GM18499 (cell line): ENCODE results near the gene AATK.

ENCODE experiments used
- ATAC-seq: cut with Tn5 transposase; IDR thresholded peaks from one replicate; pipeline ENCODE4 v1.9.1; 2021; ENCODE audit warnings: moderate number of reproducible peaks; ENCODE audit not compliant: insufficient read depth, unreplicated experiment

The AATK gene

DNA sequence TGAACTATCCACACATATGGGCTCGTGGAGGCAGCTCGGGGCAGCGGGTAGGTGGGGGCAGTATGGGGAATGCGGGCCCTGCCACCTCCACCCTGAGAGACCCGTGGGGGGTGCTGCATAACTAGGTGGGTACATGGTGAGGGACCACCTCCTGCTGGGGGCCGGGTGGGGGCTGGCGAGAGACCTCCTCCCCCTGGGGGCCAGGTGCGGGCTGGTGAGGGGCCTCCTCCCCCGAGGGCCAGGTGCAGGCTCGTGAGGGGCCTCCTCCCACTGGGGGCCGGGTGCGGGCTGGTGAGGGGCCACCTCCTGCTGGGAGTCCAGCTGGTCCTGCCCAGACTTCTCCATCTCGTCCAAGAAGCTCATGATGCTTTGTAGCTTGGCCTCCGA is 31.4 kb upstream of the AATK start:
- no peak for ATAC-seq

DNA sequence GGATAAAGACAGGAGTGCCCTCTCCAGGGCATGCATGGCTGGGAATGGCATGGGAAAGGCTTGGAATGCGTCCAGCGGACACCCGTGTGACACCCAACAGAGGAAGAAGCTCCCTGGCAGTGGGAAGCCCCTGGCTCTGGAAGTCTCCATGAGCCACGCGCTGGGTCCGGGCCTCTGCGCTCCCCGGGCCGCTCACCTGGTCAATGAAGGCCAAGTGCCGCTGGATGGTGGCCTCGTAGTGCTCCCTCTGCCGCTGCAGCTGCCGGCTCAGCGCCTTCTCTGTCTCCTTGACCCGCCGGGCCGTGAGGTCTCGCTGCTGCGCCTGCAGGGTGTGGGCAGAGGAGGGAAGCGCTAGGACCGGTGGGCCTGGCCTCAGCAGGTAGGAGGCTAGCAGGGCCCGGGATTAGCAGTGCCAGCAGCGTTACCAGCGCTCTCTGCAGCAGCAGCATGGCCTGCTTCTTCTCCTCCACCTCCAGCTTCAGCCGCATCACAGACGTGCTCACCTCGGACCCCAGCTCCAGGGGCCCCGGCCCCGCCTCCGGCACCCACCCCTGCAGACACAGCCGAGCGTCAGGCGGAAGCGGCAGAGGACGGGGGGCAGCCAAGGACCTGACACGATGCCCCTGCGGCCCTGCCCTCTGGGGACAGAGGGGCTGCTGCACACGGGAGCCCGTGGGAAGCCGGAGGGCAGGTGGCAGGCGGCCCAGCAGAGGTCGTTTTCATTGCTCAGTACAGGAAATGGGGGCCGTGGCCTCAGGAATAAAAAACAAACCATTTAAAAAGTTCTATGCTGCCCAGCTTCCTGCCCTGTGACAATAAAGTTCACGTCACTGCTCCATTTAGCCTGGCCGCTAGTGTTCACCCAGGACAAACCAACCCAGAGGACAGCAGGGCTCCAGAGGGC is 30.7 kb upstream of the AATK start:
- ATAC-seq: no peak

DNA sequence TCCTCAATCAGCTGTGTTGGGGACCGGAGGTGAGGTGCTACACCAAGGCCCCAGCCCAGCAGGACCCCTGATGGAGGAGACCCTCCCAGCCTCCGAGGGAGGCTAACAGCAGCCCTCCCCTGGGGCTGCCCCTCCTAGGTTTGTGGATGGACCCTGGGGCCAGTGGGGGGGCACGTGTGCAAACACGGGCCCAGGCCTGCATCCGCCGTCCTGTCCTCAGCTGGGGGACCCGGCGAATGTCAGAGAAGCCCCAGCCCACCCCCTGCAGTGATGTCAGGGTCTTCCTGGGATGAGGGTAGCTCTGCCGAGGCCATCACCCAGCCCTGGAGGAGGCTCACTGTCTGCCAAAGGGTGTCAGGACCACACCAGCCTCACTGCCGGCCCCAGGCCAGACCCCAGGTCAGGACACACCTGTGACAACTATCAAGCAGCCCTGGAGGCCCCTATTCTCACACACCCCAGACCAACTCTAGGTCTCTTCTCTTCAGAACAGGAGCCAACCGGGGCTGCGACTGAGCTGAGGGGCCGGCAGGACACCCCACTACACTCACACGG is 30.0 kb upstream of the AATK start:
- ATAC-seq: no peak

DNA sequence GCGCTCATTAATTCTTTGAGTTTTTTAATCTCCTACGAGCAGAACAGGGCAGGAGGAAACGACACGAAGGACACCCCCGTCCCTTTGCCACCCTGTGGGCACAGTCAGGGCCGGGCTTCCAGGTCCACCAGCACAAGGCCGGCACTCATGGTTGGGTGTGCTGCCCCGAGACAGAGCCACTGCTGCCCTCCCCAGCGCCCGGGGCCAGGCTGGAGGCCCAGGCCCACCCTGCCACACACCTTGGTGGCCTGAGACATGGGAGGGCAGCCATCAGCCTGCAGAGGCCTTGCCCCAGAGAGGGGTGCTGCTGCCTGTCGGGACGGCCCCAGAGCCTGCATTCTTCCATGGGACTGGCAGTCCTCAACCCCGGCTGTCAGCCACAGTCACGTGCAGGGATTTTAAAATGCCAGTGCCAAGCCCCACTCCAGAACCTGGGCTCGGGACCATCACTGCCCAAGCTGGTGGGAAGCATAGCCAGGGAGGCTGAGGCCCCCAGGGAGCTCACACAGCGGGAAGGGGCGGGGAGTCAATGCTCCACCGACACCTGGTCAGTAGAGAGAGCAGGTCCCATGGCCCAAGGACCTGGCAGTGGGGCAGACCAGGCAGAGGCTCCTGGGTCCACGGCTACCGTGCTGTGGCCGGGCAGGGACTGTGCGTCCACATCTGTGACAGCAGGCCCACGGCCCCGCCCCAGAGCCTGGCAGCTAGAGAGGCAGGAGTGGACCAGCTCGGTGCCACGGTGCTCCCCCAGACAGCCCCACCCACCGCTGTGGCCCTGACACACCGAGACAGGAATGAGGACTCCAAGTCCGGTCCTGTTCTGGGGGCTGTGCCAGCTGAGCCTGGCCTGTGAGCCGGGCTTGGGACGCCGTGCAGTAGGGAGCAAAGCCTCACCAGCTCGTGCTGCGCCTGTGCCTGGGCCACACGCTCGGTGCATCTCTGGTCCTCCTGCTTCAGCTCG is 29.2 kb upstream of the AATK start:
- ATAC-seq: no peak

DNA sequence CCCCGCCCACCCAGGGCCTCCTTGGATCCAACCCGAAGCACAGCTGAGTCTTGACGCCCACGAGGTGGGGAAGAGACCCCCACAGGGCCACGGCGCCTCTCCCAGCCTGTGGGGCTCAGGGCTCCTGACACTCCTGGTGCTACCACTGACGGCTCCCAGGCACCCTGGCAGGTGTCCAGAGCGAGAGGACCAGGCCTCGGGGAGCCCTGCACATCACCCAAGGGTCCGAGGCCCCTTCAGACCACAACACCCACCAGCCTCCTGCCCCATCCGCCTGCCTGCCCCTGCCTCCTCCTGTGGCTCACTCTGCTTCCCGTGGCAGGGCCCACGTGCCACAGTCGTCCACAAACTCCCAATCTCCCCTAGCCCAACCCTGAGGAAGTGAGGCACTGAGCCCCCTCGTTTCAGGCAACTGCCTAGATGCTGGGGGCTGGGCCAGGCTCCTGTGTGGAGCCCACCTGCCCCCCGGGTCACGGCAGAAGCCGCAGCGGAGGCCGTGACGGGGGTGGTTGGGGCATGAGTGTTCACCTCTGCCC is 28.3 kb upstream of the AATK start:
- ATAC-seq: no peak

DNA sequence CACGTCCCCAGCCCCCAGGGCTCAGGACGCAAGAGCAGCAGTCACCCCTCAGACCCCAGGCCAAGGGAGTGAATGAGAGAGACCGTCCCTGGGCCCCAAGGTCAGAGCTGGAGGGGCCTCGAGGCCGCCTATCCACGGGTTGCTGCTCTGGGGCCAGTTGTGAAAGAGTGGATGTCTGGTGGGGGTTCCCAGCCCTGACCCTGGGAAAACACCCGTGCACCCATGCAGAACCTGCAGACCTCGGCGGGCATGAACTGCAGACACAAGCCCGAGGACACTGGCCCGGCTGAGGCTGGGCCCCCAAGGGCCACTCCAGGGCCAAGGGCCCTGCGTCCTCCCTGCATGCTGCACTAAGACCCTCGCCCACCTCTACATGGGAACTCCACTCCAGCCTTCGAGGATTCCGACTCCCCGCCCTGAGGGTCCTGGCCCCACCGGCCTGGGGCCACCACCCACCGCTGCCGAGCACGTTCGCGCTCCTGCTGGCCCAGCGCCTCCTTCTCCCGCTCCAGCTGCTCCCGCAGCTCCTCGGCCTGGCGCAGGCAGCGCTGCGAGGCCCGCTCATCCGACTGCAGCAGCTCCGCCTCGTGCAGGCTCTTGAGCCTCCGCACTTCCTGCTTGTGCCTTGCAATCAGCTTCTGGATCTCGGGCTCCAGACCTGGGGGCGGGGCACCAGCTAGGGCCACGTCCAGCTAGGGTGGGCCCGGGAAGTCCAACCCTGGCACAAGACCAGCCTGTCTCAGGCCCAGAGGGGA is 27.6 kb upstream of the AATK start:
- no peak for ATAC-seq

DNA sequence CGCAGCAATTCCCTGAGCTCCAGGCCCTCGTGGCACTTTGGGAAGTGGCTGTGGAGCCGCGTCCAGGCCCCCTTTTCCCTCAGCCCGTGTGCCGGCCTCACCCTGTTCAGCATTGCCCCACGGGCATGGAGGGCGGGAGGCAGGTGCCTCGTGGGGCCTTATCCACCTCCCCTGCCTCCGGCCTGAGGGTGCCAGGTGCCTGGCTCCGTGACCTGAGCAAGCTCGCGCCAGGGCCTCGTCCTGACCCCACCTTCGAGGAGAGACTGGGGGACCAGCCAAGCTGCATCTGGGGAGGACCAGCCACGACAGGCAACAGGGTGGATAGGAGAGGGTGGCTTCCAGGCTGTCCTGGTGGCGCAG is 27.0 kb upstream of the AATK start:
- ATAC-seq: no peak

DNA sequence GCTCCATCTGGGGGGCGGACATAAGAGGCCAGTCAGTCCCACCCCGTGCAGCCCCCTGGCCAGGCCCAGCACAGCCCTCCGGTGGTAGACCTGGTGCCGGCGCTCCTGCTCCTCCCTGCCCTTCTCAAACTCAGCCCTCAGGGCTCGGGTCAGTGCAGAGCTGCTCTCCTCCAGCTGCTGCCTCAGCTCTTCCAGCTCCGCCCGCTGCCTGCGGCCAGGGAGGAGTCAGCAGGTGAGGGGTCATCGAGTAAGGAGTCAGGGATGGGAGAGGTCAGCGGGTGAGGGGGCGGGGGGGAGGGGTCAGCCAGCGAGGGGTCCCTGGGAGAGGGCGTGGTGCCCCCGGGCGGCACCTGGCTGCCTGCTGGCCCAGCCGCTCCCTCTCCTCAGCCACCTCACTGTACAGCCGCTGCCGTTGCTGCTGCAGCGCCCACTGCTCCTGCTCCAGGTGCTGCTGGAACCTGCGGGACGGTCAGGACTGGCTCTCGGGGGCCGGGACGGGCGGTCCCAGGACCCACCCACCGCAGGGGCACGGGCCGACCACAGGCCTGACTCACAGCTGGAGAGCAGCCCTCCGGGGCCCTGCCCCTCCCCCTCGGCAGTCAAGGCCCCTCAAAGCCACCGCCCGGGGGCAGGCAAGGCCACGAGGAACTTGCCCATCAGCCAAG is 26.5 kb upstream of the AATK start:
- no peak for ATAC-seq

DNA sequence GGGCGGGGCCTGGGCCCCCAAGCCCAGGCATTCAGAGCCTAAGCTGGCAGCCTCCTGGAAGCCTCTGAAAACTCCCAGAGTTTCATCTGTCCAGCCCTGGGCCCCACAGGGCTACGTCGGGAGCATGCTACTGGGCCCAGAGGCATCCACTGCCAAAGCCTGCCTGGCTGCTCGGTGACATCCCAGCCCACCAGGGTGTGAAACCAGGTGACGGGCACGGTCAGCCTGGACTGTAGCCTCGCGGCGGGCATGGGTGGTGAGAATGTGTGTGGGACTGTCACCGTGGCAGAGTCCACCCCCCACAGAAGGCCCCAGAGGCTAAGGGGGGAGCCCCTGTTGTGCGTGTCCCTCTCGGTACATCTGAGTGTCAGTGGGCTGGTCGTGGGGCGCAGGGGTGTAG is 25.6 kb upstream of the AATK start:
- no peak for ATAC-seq

DNA sequence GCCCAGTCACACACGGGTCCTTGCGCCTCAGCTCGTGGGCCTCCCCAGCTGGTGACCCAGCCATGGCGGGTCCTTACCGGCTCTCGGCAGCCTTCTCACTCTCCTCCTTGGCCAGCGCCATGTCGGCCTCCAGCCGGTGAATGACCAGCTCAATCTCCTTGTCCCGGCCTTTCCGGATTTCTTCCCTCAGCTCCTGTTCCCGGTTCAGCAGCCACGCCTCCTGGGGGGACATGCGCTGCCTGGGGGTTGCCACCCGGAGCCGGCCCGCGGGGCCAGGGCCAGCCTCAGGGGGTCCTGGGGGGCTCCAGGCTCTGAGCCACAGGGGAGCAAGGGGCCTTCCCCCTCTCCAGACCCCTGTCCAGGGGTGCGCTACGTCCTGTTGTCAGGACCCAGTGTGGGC is 25.1 kb upstream of the AATK start:
- no peak for ATAC-seq

DNA sequence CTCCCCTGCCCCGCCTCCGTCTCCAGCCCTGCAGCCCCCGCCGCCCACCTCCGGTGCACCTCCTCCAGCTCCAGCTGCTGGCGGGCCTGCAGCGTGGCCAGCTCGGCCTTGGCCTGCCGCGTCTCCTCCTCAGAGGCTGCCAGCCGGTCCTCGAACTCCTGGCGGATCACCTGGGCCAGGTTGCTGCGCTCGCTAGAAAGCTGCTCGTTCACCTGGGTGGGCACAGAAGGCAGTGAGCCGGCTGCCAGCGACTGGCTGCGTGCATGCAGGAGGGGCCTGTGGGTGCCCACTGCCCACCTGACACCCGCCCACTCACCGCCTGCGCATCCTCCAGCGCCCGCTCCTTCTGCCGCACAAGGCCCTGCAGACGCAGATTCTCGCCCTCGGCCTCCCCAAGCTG is 24.6 kb upstream of the AATK start:
- no peak for ATAC-seq

DNA sequence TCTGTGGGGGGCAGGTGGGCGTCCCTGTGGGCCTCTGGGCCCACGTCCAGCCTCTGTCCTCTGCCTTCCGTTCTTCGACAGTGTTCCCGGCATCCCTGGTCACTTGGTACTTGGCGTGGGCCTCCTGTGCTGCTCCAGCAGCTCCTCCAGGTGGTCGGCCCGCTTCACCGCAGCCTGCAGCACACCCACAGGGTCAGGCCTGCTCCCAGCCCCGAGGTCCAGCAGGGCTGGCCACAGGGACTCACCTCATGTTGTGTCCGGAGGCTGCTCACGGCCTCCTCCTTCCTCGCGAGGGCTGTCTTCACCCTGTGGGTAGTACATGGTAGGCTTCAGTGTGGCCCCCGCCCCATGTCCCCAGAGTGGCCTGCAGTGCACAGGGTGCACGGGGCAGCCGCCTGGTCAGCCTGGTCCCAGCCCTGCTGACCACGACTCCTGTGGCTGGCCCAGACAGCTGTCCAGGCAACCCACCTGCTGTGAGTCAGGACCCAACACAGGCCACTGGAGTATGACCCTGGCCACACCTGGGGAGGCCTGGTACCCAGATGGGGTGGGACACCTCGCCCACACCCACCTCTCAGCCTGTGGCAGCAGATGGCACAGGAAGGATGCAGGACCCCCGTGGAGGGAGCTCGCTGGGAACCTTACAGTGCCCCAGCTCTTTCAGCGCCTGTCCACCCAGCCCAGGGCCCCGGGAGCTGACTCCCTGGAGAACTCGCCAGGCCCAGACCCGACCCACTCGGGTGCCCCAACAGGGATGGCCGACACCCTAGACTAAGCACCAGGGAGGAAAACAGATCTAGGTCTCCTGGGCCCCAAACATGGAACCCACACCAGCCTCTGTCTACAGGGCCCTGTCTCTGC is 23.9 kb upstream of the AATK start:
- ATAC-seq: no peak

DNA sequence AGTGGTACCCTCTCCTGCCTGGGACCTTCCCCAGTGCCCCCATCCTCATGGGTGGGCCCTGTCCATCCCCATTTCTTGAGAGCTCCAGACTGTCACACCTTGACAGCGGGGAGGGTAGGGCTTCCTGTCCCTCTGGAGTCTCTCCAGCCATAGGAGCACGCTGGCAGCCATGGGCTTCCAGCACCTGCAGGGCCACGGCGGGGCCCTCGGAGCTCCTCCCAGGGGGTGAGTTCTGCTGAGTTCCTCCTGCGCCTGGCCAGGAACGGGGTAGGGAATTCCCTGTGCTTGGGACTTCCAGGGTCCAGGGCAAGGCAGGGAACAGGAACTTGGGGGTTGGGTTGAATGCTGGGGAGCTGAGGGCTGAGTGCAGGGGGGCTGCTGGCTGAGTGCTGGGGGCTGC is 23.0 kb upstream of the AATK start:
- no peak for ATAC-seq

DNA sequence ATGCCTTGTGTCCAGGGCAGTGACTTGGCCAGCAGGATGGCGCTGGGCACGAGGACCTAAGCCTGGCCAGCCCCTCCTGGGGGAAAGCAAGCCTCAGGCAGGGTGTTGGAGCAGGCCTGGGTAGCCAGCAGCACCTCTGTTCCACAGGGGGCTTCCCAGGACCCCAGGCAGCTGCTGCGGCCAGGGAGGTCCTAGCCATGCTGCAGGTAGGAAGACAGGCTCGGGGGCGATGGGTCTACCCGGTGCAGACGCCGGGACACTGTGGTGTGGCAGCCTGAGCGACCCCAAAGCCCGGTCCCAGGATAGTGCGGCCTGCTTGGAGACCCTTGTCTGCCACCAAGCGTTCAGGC is 22.4 kb upstream of the AATK start:
- ATAC-seq: no peak

DNA sequence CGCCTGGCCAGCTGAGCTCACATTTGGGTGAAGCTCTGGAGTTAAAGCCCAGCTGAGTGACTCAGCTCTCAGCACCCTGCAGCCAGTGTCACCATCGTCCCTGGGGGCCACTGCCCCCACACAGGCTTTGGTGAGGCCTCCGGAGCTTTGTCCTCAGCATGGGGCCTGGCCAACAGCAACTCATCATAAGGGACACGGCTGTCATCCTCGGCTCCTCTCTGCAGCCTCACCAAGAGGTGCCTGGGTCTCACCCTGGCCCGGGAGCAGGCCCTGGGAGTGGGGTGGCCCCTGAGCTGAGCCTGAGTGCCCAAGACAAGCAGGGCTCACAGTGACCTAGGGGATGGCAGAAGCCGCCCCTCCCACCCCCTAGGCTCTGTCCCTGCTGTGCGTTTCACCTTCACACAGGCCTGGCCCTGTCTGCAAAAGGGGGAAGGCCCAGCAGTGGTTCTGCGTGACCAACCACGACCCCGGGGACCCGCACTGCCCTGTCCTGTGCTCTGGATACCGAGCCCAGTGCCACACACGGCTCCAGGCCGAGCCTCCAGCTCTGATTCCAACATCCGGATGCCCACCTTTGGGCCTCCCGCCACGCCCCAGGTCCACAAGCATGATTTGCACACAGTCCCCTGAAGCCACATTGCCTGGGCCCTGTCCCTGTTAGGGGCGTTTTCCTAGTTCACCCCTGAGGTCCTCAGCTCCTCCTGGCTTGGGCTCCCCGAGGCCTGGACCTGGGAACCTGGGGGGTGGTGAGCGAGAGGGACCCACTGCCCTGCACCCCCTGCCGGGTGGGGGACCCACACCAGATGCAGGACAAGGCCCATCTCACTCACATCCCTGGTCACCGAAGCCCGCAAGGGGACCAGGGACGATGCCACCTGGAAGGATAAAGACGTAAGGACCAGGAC is 21.8 kb upstream of the AATK start:
- ATAC-seq: no peak

DNA sequence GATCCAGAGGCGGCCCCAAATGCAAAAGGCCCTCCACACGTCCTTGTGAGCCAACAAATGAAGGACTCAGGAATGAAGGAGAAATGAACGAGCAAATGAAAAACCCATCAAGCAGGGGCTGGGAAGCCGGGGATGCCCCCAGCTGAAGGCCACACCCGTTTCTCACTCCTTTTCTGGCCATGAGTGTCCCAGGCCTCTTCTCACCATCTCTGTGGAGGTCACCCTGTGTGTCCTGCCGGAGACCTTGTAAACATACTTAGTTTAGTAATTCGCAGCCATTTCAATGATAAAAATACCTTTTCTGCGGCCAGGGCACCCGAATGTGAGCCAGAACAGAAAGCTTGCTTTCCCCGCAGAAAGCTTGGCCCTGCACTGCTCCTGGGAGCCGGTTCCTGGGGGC is 21.1 kb upstream of the AATK start:
- no peak for ATAC-seq

DNA sequence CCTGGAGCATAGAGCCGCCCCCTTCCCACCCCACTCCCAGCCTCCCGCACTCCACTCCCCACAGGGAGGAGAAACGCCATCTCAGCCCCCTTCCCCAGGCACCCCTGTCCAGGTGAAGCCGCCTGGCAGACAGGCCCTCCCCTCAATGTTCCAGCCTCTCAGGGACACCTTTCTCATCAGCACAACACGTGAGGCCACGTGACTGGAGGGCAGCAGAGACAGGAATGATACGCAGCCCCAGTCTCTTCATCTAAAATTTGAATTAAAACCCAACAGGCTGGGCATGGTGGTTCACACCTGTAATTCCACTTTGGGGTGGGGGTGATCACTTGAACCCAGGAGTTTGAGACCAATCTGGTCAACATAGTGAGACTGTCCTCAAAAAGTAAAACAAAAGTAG is 20.2 kb upstream of the AATK start:
- ATAC-seq: no peak

DNA sequence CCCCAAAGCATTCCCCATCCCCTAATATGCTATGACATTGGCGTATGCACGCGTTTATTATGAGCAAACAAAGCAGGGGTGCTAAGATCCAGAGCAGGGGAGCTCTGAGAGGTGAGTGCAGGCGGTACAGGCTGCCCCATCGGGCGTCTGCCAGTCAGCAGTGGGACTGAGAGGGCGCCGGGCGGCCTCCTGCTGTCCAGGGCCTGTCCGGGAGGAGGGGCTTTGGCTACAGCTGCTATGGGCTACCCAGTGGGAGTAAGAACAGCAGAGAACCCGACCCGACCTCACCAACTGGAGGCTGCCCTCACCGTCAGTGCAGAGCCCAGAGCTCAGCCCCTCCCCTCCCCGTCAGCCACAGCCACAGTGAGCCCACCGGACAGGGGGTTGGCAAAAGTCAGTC is 18.5 kb upstream of the AATK start:
- ATAC-seq: no peak
